Uterus (tissue), 2 donors: ENCODE measurements around the gene TTC34.

ENCODE experiments used
- POLR2A ChIP-seq, 2 donors: fragments of 450-650 bp; IDR thresholded peaks; one replicate each; pipeline ENCODE4 v1.6.1; 2016; ENCODE audit warnings: antibody characterized with exemption in 2 of 2, mild to moderate bottlenecking in 1 of 2, moderate library complexity in 1 of 2
- TF ChIP-seq, protein P1 (sequence below), 4 experiments: fragments of 200-600 bp in 2 of 4; fragments of 450-650 bp in 2 of 4; sonication (generic) in 2 of 4; IDR thresholded peaks; one replicate each; pipeline ENCODE4 v1.5.1; 2016 to 2019; ENCODE audit warnings: antibody characterized with exemption in 4 of 4, mild to moderate bottlenecking in 2 of 4, moderate library complexity in 1 of 4

- TF ChIP-seq, protein P1, sequence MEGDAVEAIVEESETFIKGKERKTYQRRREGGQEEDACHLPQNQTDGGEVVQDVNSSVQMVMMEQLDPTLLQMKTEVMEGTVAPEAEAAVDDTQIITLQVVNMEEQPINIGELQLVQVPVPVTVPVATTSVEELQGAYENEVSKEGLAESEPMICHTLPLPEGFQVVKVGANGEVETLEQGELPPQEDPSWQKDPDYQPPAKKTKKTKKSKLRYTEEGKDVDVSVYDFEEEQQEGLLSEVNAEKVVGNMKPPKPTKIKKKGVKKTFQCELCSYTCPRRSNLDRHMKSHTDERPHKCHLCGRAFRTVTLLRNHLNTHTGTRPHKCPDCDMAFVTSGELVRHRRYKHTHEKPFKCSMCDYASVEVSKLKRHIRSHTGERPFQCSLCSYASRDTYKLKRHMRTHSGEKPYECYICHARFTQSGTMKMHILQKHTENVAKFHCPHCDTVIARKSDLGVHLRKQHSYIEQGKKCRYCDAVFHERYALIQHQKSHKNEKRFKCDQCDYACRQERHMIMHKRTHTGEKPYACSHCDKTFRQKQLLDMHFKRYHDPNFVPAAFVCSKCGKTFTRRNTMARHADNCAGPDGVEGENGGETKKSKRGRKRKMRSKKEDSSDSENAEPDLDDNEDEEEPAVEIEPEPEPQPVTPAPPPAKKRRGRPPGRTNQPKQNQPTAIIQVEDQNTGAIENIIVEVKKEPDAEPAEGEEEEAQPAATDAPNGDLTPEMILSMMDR (IDR thresholded peaks at IDR 0.05), result no peak
- TF ChIP-seq POLR2A (IDR thresholded peaks at IDR 0.05), result no peak
Observed at GRCh38 chr1:2824999-2825398, 23.5 kb upstream of the TTC34 start.
